Neural progenitor cell (in vitro differentiated cells): ENCODE data around the gene PEMT.

Experiments
- CTCF ChIP-seq: fragments of 200-600 bp; sonication (generic); IDR thresholded peaks from 2 replicates; pipeline ENCODE4 v1.5.1; 2017; ENCODE audit warnings: antibody characterized with exemption, mild to moderate bottlenecking
- EZH2 ChIP-seq: fragments of 200-600 bp; sonication (generic); IDR thresholded peaks from 2 replicates; pipeline ENCODE4 v1.6.1; 2017; ENCODE audit warnings: antibody characterized with exemption, mild to moderate bottlenecking, moderate library complexity
- EZH2phosphoT487 ChIP-seq: fragments of 200-600 bp; sonication (generic); IDR thresholded peaks from 2 replicates; pipeline ENCODE4 v1.6.1; 2017; ENCODE audit warnings: antibody characterized with exemption

GRCh38 chr17:17456251-17456650 lies 135.3 kb downstream of the PEMT start:
- TF ChIP-seq CTCF, result no peak
- no peak for TF ChIP-seq EZH2
- TF ChIP-seq EZH2phosphoT487, result no peak
